HepG2 (cell line): ENCODE measurements around the gene CDCP1.

Experiments used
- ASH2L ChIP-seq: fragments of 300-600, 200-600 bp; sonication (generic); IDR thresholded peaks from 2 replicates; pipeline ENCODE4 v1.7.0; 2017; ENCODE audit warnings: low read depth, mild to moderate bottlenecking, moderate library complexity, mixed read lengths, low read length; ENCODE audit not compliant: insufficient read length
- CTCF ChIP-seq: sonication (generic); formaldehyde crosslinking; IDR thresholded peaks from 2 replicates; pipeline ENCODE4 v1.5.0; 2020; ENCODE audit warnings: mild to moderate bottlenecking, missing genetic modification reagents, moderate library complexity
- ELF1 ChIP-seq: sonication (generic); formaldehyde crosslinking; IDR thresholded peaks from 2 replicates; pipeline ENCODE4 v1.4.0; 2020; ENCODE audit warnings: missing genetic modification reagents
- ERF ChIP-seq: IDR thresholded peaks from 2 replicates; pipeline ENCODE4 v1.6.1; 2018; ENCODE audit warnings: missing biosample characterization, missing genetic modification reagents
- NR2C2 ChIP-seq: sonication (generic); formaldehyde crosslinking; IDR thresholded peaks from 2 replicates; pipeline ENCODE4 v1.4.0; 2020; ENCODE audit warnings: missing genetic modification reagents, mild to moderate bottlenecking, moderate library complexity, borderline replicate concordance
- ZBTB33 ChIP-seq: sonication (generic); formaldehyde crosslinking; IDR thresholded peaks from 2 replicates; pipeline ENCODE4 v1.4.0; 2020; ENCODE audit warnings: missing genetic modification reagents
- ZFP36 ChIP-seq: fragments of 150-350 bp; IDR thresholded peaks from 2 replicates; pipeline ENCODE4 v1.6.1; 2018; ENCODE audit warnings: borderline replicate concordance, low read length, low read depth; ENCODE audit not compliant: partially characterized antibody
- ZNF160 ChIP-seq: sonication (generic); formaldehyde crosslinking; IDR thresholded peaks from 2 replicates; pipeline ENCODE4 v1.8.0; 2022; ENCODE audit warnings: mild to moderate bottlenecking, inconsistent platforms, missing genetic modification reagents
- ZNF18 ChIP-seq: sonication (generic); formaldehyde crosslinking; IDR thresholded peaks from 2 replicates; pipeline ENCODE4 v1.8.0; 2022; ENCODE audit warnings: mild to moderate bottlenecking, missing genetic modification reagents; ENCODE audit not compliant: insufficient replicate concordance
- ZNF282 ChIP-seq: fragments of 450-650 bp; IDR thresholded peaks from 2 replicates; pipeline ENCODE4 v1.6.1; 2018; ENCODE audit not compliant: partially characterized antibody
- ZNF382 ChIP-seq: sonication (generic); formaldehyde crosslinking; IDR thresholded peaks from 2 replicates; pipeline ENCODE4 v1.5.0; 2020; ENCODE audit warnings: missing genetic modification reagents, mild to moderate bottlenecking, borderline replicate concordance
- ZNF724P ChIP-seq: sonication (generic); formaldehyde crosslinking; IDR thresholded peaks from 2 replicates; pipeline ENCODE4 v1.8.0; 2022; ENCODE audit warnings: missing genetic modification reagents, borderline replicate concordance

- no peak for TF ChIP-seq ZNF160 (CRISPR knock-in tag)
- no peak for TF ChIP-seq ZFP36
- TF ChIP-seq ZNF724P (CRISPR knock-in tag), result no peak
- TF ChIP-seq ELF1 (CRISPR knock-in tag), result no peak
- no peak for TF ChIP-seq ZNF18 (CRISPR knock-in tag)
- no peak for TF ChIP-seq CTCF
- no peak for TF ChIP-seq ERF
- no peak for TF ChIP-seq ASH2L
- no peak for TF ChIP-seq NR2C2 (CRISPR knock-in tag)
- TF ChIP-seq ZNF382 (CRISPR knock-in tag), result no peak
- no peak for TF ChIP-seq ZNF282
- no peak for TF ChIP-seq ZBTB33 (CRISPR knock-in tag)
These were observed 15.0 kb downstream of the CDCP1 start for GRCh38 chr3:45131201-45131600.
